K562 (cell line): ENCODE results near the gene C10orf105. TPM values are rescaled to one million over a fixed set of nuclear protein-coding genes. Genes with fewer than 3 reads are reported as not detected.

Experiments
- BMI1 ChIP-seq: fragments of 150-350 bp; IDR thresholded peaks from 2 replicates; pipeline ENCODE4 v1.6.1; 2014; ENCODE audit warnings: low read length
- CBX8 ChIP-seq: fragments of 200-600 bp; sonication (generic); IDR thresholded peaks from 2 replicates; pipeline ENCODE4 v1.6.1; 2012; ENCODE audit warnings: borderline replicate concordance, mixed run types, low read depth, mild to moderate bottlenecking, moderate library complexity, mixed read lengths, low read length, control low read depth, inconsistent platforms; ENCODE audit not compliant: poor library complexity, severe bottlenecking; ENCODE audit errors: extremely low read depth
- DACH1 ChIP-seq: fragments of 450-650 bp; IDR thresholded peaks from 2 replicates; pipeline ENCODE4 v1.6.1; 2018; ENCODE audit not compliant: partially characterized antibody
- ELK3 ChIP-seq: fragments of 450-650 bp; formaldehyde crosslinking; IDR thresholded peaks from 2 replicates; pipeline ENCODE4 v1.4.0; 2020; ENCODE audit warnings: mild to moderate bottlenecking
- GABPB1 ChIP-seq: sonication (generic); formaldehyde crosslinking; IDR thresholded peaks from 2 replicates; pipeline ENCODE4 v1.8.0; 2022; ENCODE audit warnings: mild to moderate bottlenecking, missing genetic modification reagents
- KLF10 ChIP-seq: fragments of 250-450 bp; sonication (Bioruptor Pico); IDR thresholded peaks from 2 replicates; pipeline ENCODE4 v1.6.1; 2021; ENCODE audit warnings: matching md5 sums
- MAFK ChIP-seq: IDR thresholded peaks from 2 replicates; pipeline ENCODE4 v1.6.1; 2011; ENCODE audit warnings: low read length, improper control_type of control experiment
- NR4A1 ChIP-seq, 2 experiments: fragments of 250-450 bp in 1 of 2; fragments of 450-650 bp in 1 of 2; sonication (Bioruptor Pico) in 1 of 2; IDR thresholded peaks; 2 replicates each; pipeline versions ENCODE4 v1.4.0 to v1.6.1; 2016 to 2020; ENCODE audit warnings: mild to moderate bottlenecking in 2 of 2, missing compliant biosample characterization in 1 of 2, missing genetic modification characterization in 1 of 2, moderate library complexity in 1 of 2
- NUFIP1 ChIP-seq: fragments of 450-650 bp; IDR thresholded peaks from 2 replicates; pipeline ENCODE4 v1.6.1; 2018; ENCODE audit not compliant: partially characterized antibody
- OTX1 ChIP-seq: fragments of 450-650 bp; formaldehyde crosslinking; IDR thresholded peaks from 2 replicates; pipeline ENCODE4 v1.4.0; 2022; ENCODE audit warnings: mild to moderate bottlenecking
- RCOR1 ChIP-seq, 2 experiments: IDR thresholded peaks; 2 replicates each; pipeline ENCODE4 v1.6.1; 2012; ENCODE audit warnings: low read depth in 2 of 2, low read length in 2 of 2, borderline replicate concordance in 1 of 2, improper control_type of control experiment in 1 of 2
- SLC30A9 ChIP-seq: fragments of 250-450 bp; sonication (Bioruptor Pico); IDR thresholded peaks from 2 replicates; pipeline ENCODE4 v1.8.0; 2022; ENCODE audit warnings: mild to moderate bottlenecking, moderate library complexity
- TEAD2 ChIP-seq: fragments of 450-650 bp; IDR thresholded peaks from 2 replicates; pipeline ENCODE4 v1.6.1; 2016; ENCODE audit warnings: missing genetic modification characterization, control low read depth, missing compliant biosample characterization
- U2AF2 ChIP-seq: fragments of 200-400 bp; formaldehyde crosslinking; optimal IDR thresholded peaks from 2 replicates; pipeline ENCODE3; 2017; ENCODE audit warnings: low read depth, mild to moderate bottlenecking, low read length
- ZBTB26 ChIP-seq: fragments of 450-650 bp; formaldehyde crosslinking; IDR thresholded peaks from 2 replicates; pipeline ENCODE4 v1.4.0; 2022; ENCODE audit warnings: missing genetic modification characterization
- ZFX ChIP-seq: sonication (generic); formaldehyde crosslinking; IDR thresholded peaks from 2 replicates; pipeline ENCODE4 v1.8.0; 2022; ENCODE audit warnings: mild to moderate bottlenecking, missing genetic modification reagents, moderate library complexity
- ZNF12 ChIP-seq: sonication (generic); formaldehyde crosslinking; IDR thresholded peaks from 2 replicates; pipeline ENCODE4 v1.4.0; 2020; ENCODE audit warnings: mild to moderate bottlenecking, missing genetic modification reagents
- ZNF395 ChIP-seq: fragments of 200-800 bp; sonication (Bioruptor generic); IDR thresholded peaks from 2 replicates; pipeline ENCODE4 v1.6.1; 2017; ENCODE audit warnings: missing genetic modification characterization, missing compliant biosample characterization
- ZNF444 ChIP-seq: fragments of 250-450 bp; sonication (Bioruptor Pico); IDR thresholded peaks from 2 replicates; pipeline ENCODE4 v1.4.0; 2020; ENCODE audit warnings: mild to moderate bottlenecking, moderate library complexity
- ZNF583 ChIP-seq: fragments of 250-450 bp; sonication (Bioruptor Pico); IDR thresholded peaks from 2 replicates; pipeline ENCODE4 v1.4.0; 2020
- ZNF766 ChIP-seq: fragments of 200-800 bp; sonication (Bioruptor generic); conservative IDR thresholded peaks from 2 replicates; pipeline ENCODE4 v1.6.1; 2016; ENCODE audit warnings: missing genetic modification characterization, missing compliant biosample characterization
- polyA plus RNA-seq, 8 experiments: library from polyadenylated mRNA; depleted of rRNA in 4 of 8; stranded (reverse) in 5 of 8; unstranded in 3 of 8; fragments of >200 nt; fragmentation: Nextera tagmentation in 2 of 8; fragmentation: Illumina TruSeq in 1 of 8; extraction: Ambion mirVana in 2 of 8; extraction: Trizol in 1 of 8; gene quantifications; 2 replicates each; pipeline versions ENCODE4 v1.2.1 to v1.2.3, GENCODE V29; 2011 to 2014; ENCODE audit warnings: inconsistent platforms in 1 of 8, missing spikeins in 1 of 8
- total RNA-seq, 7 experiments: library from RNA; depleted of rRNA in 6 of 7; stranded (reverse); fragments of >200 nt in 6 of 7; fragmentation: Illumina TruSeq in 2 of 7; extraction: Trizol in 2 of 7; gene quantifications; 2 replicates each; pipeline versions ENCODE4 v1.2.1 to v1.2.3, GENCODE V29; 2011 to 2021; ENCODE audit warnings: low replicate concordance in 1 of 7
- TF ChIP-seq, protein P1 (sequence below), 2 experiments: IDR thresholded peaks; 2 replicates each; pipeline ENCODE4 v1.6.1; 2011; ENCODE audit warnings: borderline replicate concordance in 1 of 2, control low read depth in 1 of 2, low read depth in 1 of 2, low read length in 1 of 2, mild to moderate bottlenecking in 1 of 2, mixed read lengths in 1 of 2, moderate library complexity in 1 of 2; ENCODE audit not compliant: insufficient read depth in 1 of 2, insufficient read length in 1 of 2, poor library complexity in 1 of 2, severe bottlenecking in 1 of 2; ENCODE audit errors: extremely low read depth in 1 of 2

The C10orf105 gene
- total and polyA plus RNA-seq, 9 of the 15 experiments (the other 6 are each of a cell fraction or from before 2014, with no cell fraction given) = 0.03 to 0.25 (median 0.04) TPM; not detected in 3

GRCh38 chr10:71747551-71748523, 28.3 kb upstream of the C10orf105 start (continued):
- TF ChIP-seq CBX8 (no peak), GABPB1 (CRISPR knock-in tag) (0 out of 2 replicates have a peak, but pooled peaks have one; percentile 14), ZNF444 (CRISPR knock-in tag) (peak; percentile 68; the same call in 1 of the 2 replicates), ZNF583 (CRISPR knock-in tag) (peak; percentile 94), RCOR1 (IDR thresholded peaks at IDR 0.05; ENCODE audit: borderline replicate concordance in 1 of 2, low read depth in 2 of 2, low read length in 2 of 2) (no peak), SLC30A9 (CRISPR knock-in tag) (no peak), DACH1 (no peak), NUFIP1 (no peak), ZFX (peak; percentile 59), NR4A1 (CRISPR knock-in tag; IDR thresholded peaks at IDR 0.05) (peak; percentile 83; the same call in 1 of the 2 replicates), NR4A1 (tag; IDR thresholded peaks at IDR 0.05) (no peak), ZBTB26 (CRISPR knock-in tag) (0 out of 2 replicates have a peak, but pooled peaks have one; percentile 36), ZNF12 (peak; percentile 27; the same call in 1 of the 2 replicates), ZNF395 (peak; percentile 71; the same call in 1 of the 2 replicates), BMI1 (no peak), U2AF2 (no peak), TEAD2 (tag) (no peak), ELK3 (CRISPR knock-in tag) (no peak), OTX1 (CRISPR knock-in tag) (peak; percentile 54; the same call in 1 of the 2 replicates), MAFK (peak; percentile 63), KLF10 (CRISPR knock-in tag) (no peak), ZNF766 (CRISPR knock-in tag) (no peak; the same call in 1 of the 2 replicates)
- TF ChIP-seq, protein P1, sequence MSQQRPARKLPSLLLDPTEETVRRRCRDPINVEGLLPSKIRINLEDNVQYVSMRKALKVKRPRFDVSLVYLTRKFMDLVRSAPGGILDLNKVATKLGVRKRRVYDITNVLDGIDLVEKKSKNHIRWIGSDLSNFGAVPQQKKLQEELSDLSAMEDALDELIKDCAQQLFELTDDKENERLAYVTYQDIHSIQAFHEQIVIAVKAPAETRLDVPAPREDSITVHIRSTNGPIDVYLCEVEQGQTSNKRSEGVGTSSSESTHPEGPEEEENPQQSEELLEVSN (IDR thresholded peaks at IDR 0.05; ENCODE audit: borderline replicate concordance in 1 of 2, extremely low read depth in 1 of 2, insufficient read depth in 1 of 2, insufficient read length in 1 of 2, low read depth in 1 of 2, low read length in 1 of 2, poor library complexity in 1 of 2, severe bottlenecking in 1 of 2) = peak in 1 of 2 experiments; percentile 37
